Heart left ventricle (tissue), 16 donors: ENCODE results near the gene ITGA3. TPM values are rescaled to one million over a fixed set of nuclear protein-coding genes. Genes with fewer than 3 reads are reported as not detected.
A peak's percentile ranks its signal among the peaks of the same experiment; 100 is the strongest.

ENCODE experiments used
- ATAC-seq, 4 donors: fragments of 200-7000 bp; cut with Tn5 transposase; one replicate each; pipeline ENCODE4 v1.9.1; 2020 to 2022; ENCODE audit warnings: moderate library complexity in 4 of 4, mild to moderate bottlenecking in 3 of 4, moderate number of reproducible peaks in 1 of 4
- DNase-seq, 5 donors: peaks; one replicate each; pipeline ENCODE4 v3.0.0-alpha.2; 2020
- H3K27ac ChIP-seq, 12 donors: fragments of 200-600 bp; sonication (generic) in 4 of 12; one replicate each; pipeline versions ENCODE4 v1.5.0 to v1.8.0; 2016 to 2022; ENCODE audit warnings: mild to moderate bottlenecking in 2 of 12
- H3K27me3 ChIP-seq, 9 donors: fragments of 200-600 bp; sonication (generic) in 2 of 9; one replicate each; pipeline versions ENCODE4 v1.5.1 to v1.8.0; 2016 to 2022; ENCODE audit warnings: mild to moderate bottlenecking in 3 of 9
- H3K36me3 ChIP-seq, 9 donors: fragments of 200-600 bp; sonication (generic) in 2 of 9; one replicate each; pipeline versions ENCODE4 v1.5.0 to v1.8.0; 2018 to 2022; ENCODE audit warnings: mild to moderate bottlenecking in 2 of 9
- H3K4me1 ChIP-seq, 12 donors: fragments of 200-600 bp; sonication (generic) in 4 of 12; one replicate each; pipeline versions ENCODE4 v1.5.0 to v1.8.0; 2016 to 2022; ENCODE audit warnings: mild to moderate bottlenecking in 3 of 12
- H3K4me3 ChIP-seq, 12 donors: fragments of 200-600 bp; sonication (generic) in 4 of 12; one replicate each; pipeline versions ENCODE4 v1.5.0 to v1.8.0; 2017 to 2022; ENCODE audit warnings: mild to moderate bottlenecking in 9 of 12, moderate library complexity in 4 of 12
- H3K9me3 ChIP-seq, 12 donors: fragments of 200-600 bp; sonication (generic) in 4 of 12; one replicate each; pipeline versions ENCODE4 v1.5.0 to v1.8.0; 2016 to 2022; ENCODE audit warnings: mild to moderate bottlenecking in 1 of 12
- CTCF ChIP-seq, 12 donors: fragments of 200-600 bp; sonication (generic) in 4 of 12; IDR thresholded peaks; one replicate each; pipeline versions ENCODE4 v1.5.0 to v1.8.0; 2018 to 2022; ENCODE audit warnings: antibody characterized with exemption in 12 of 12, mild to moderate bottlenecking in 5 of 12
- POLR2A ChIP-seq, 2 donors: fragments of 450-650 bp; IDR thresholded peaks; one replicate each; pipeline ENCODE4 v1.6.1; 2017; ENCODE audit warnings: antibody characterized with exemption in 2 of 2, mild to moderate bottlenecking in 2 of 2, moderate library complexity in 2 of 2
- WGBS, 4 donors: extraction: QIAGEN DNeasy Blood & Tissue Kit in 2 of 4; methylation state at CpG; one replicate each; pipeline versions ENCODE4 v1.1.5 to v1.1.7; 2013 to 2018; 5-methylcytosine and 5-hydroxymethylcytosine counted together
- intact Hi-C, 10 donors: fragments of 100-400 bp; cut with DNase I; formaldehyde crosslinking; loops; one replicate each; pipeline versions ENCODE4 v1.11.1 to v1.14.2; 2022
- polyA plus RNA-seq, 2 donors: library from polyadenylated mRNA; stranded (reverse); fragments of 200-250 nt; gene quantifications; one replicate each; pipeline ENCODE4 v1.2.3, GENCODE V29; 2013
- total RNA-seq, 9 donors: library from RNA; depleted of rRNA in 2 of 9; stranded (reverse); fragments of >200 nt in 2 of 9; fragmentation: NEBNext Ultra II Directional in 3 of 9; extraction: Animal tissue kit (Norgen Biotek cat#: 25700) in 3 of 9; gene quantifications; one replicate each; pipeline versions ENCODE4 v1.1.0 to v1.2.4, GENCODE V29; 2016 to 2023
- donor health status: ischemic (EF 13 %, LVEDD 7.1; RV severe dilation, severe dysfunction).
- donor health status: healthy with polysubstance abuse.
- donor health status: DM: no; HTN: yes; CAD: no.
- donor health status: DM: no; HTN: no; CAD: no.
- donor health status: ischemic (EF 25% LVEDD 6.9; RV normal size, moderate dysfunction).
- donor health status: ischemic (EF 25% LVEDD 5.7; RV mildly dilated, moderate dysfunction).
- donor health status: healthy.
- donor health status: DM: yes; HTN: yes; CAD: no.
- donor health status: ischemic (EF 35%, LVEDD 5.7; RV mildly dilated, moderate dysfunction).
- donor health status: nonischemic (EF 11% LVEDD 7.7; RV severe dilation, severe dysfunction).
- donor health status: DM: yes; HTN: yes; CAD: no.
- donor health status: PGD.
- donor health status: ischemic (EF 29% LVEDD 5.4; RV normal size, mild dysfunction).
- donor health status: nonischemic (EF 23%, LVEDD 6.1; RV moderate dilation, normal function).

ITGA3 gene
- total and polyA plus RNA-seq, 11 donors, result 16.8 to 72.9 (median 23.6) TPM

GRCh38 chr17:50118828-50119218, 62.9 kb downstream of the ITGA3 start:
- WGBS, 4 donors, result 88 to 94% (median 93%) methylated on average over 4 of the region's 4 CpGs
- intact Hi-C loops, result loop anchor here in 7 of 10 donors (5.0 to 10.0 kb wide), 3 partner anchors 43 to 63 kb away; partner anchors contain the start of gene SGCA (in 2 of the 7)

GRCh38 chr17:50120475-50121253, 64.8 kb downstream of the ITGA3 start:
- H3K9me3 ChIP-seq, result no peaks in the 10 kb centered on the region
- H3K27me3 ChIP-seq, result peaks cover 0 to 33% (median 0%) of the 10 kb centered on the region in 9 donors
- no peak overlapping the region for H3K4me3 ChIP-seq
- H3K36me3 ChIP-seq, result no peaks in the 10 kb centered on the region
- no peak for TF ChIP-seq CTCF (IDR thresholded peaks at IDR 0.05)
- no peak for DNase-seq
- no peak overlapping the region for H3K27ac ChIP-seq
- ATAC-seq, result no peak
- WGBS, 4 donors, result 93 to 96% (median 94%) methylated on average over 7 of the region's 7 CpGs
- intact Hi-C loops, result no loop called here
- H3K4me1 ChIP-seq, result peaks cover 0 to 31% (median 11%) of the 10 kb centered on the region in 12 donors

More at GRCh38 chr17:50118828-50119218, 62.9 kb downstream of the ITGA3 start:
- H3K27me3 ChIP-seq, result peaks cover 0 to 36% (median 0%) of the 10 kb centered on the region in 9 donors
- H3K9me3 ChIP-seq, result no peaks in the 10 kb centered on the region
- TF ChIP-seq POLR2A (IDR thresholded peaks at IDR 0.05) (no peak), CTCF (IDR thresholded peaks at IDR 0.05) (no peak)
- H3K4me3 ChIP-seq, result no peak overlapping the region
- H3K4me1 ChIP-seq, result peaks cover 0 to 40% (median 9%) of the 10 kb centered on the region in 12 donors
- H3K27ac ChIP-seq, result no peak overlapping the region
- no peak for ATAC-seq
- no peak for DNase-seq
- no peaks in the 10 kb centered on the region for H3K36me3 ChIP-seq

GRCh38 chr17:50122945-50123344, 67.0 kb downstream of the ITGA3 start:
- H3K9me3 ChIP-seq, result no peaks in the 10 kb centered on the region
- ATAC-seq, result no peak
- intact Hi-C loops, result no loop called here
- H3K27me3 ChIP-seq, result peaks cover 0 to 12% (median 0%) of the 10 kb centered on the region in 9 donors
- TF ChIP-seq POLR2A (IDR thresholded peaks at IDR 0.05) (no peak), CTCF (IDR thresholded peaks at IDR 0.05) (no peak)
- peak overlapping the region in 1 of 12 donors; percentile 53 for H3K27ac ChIP-seq
- H3K36me3 ChIP-seq, result no peaks in the 10 kb centered on the region
- 75 to 95% (median 95%) methylated on average over 3 of the region's 3 CpGs for WGBS, 4 donors
- peaks cover 0 to 18% (median 5%) of the 10 kb centered on the region in 12 donors for H3K4me1 ChIP-seq
- no peak for DNase-seq
- no peak overlapping the region for H3K4me3 ChIP-seq

GRCh38 chr17:50123649-50124349, 67.9 kb downstream of the ITGA3 start:
- Histone ChIP-seq H3K9me3 (no peaks in the 10 kb centered on the region), H3K27ac (peak overlapping the region in 4 of 12 donors; percentile 17 to 53 (median 33)), H3K4me1 (peaks cover 0 to 24% (median 6%) of the 10 kb centered on the region in 12 donors), H3K4me3 (no peak overlapping the region), H3K27me3 (peaks cover 0 to 8% (median 0%) of the 10 kb centered on the region in 9 donors), H3K36me3 (no peaks in the 10 kb centered on the region)
- TF ChIP-seq POLR2A (IDR thresholded peaks at IDR 0.05) (no peak), CTCF (IDR thresholded peaks at IDR 0.05) (no peak)
- intact Hi-C loops, result no loop called here
- WGBS, 4 donors, result 41 to 55% (median 46%) methylated on average over 11 to 12 of the region's 12 CpGs
- ATAC-seq (peak in 3 of 4 donors; percentile 6 to 33 (median 25)), DNase-seq (peak in 1 of 5 donors; percentile 58)
